Measurements from ENCODE around the gene SND1.
A peak's percentile ranks its signal among the peaks of the same experiment; 100 is the strongest.

The SND1 gene

GRCh38 chr7:127850195-127850594 lies 198.2 kb downstream of the SND1 start:
- Mint-ChIP-seq H3K36me3 (ENCODE audit: low read depth) (peaks cover 42% of the 10 kb centered on the region), H3K4me3 (no peak overlapping the region), H3K4me1 (ENCODE audit: low read depth) (peaks cover 34% of the 10 kb centered on the region), H3K9me3 (no peaks in the 10 kb centered on the region), H3K27me3 (ENCODE audit: low read depth) (no peaks in the 10 kb centered on the region), H3K27ac (no peak overlapping the region)
- DNase-seq (ENCODE audit: low spot score): peak; percentile 61

- DNase-seq (ENCODE audit: low spot score): no peak
- Mint-ChIP-seq H3K36me3 (ENCODE audit: low read depth) (peaks cover 37% of the 10 kb centered on the region), H3K4me3 (no peak overlapping the region), H3K27me3 (ENCODE audit: low read depth) (peaks cover 12% of the 10 kb centered on the region), H3K9me3 (no peaks in the 10 kb centered on the region), H3K4me1 (ENCODE audit: low read depth) (peaks cover 44% of the 10 kb centered on the region), H3K27ac (no peak overlapping the region)
Observed at GRCh38 chr7:127854383-127854782, 202.4 kb downstream of the SND1 start.

- Mint-ChIP-seq H3K27me3 (ENCODE audit: low read depth) (peaks cover 12% of the 10 kb centered on the region), H3K4me3 (no peak overlapping the region), H3K36me3 (ENCODE audit: low read depth) (peaks cover 26% of the 10 kb centered on the region), H3K4me1 (ENCODE audit: low read depth) (peaks cover 40% of the 10 kb centered on the region), H3K9me3 (no peaks in the 10 kb centered on the region), H3K27ac (no peak overlapping the region)
- no peak for DNase-seq (ENCODE audit: low spot score)
Observed at GRCh38 chr7:127857464-127857841, 205.5 kb downstream of the SND1 start.

GRCh38 chr7:127858091-127858914 lies 206.3 kb downstream of the SND1 start:
- H3K4me3 Mint-ChIP-seq: no peak overlapping the region
- peaks cover 12% of the 10 kb centered on the region for H3K27me3 Mint-ChIP-seq (ENCODE audit: low read depth)
- no peaks in the 10 kb centered on the region for H3K9me3 Mint-ChIP-seq
- peaks cover 25% of the 10 kb centered on the region for H3K36me3 Mint-ChIP-seq (ENCODE audit: low read depth)
- peaks cover 35% of the 10 kb centered on the region for H3K4me1 Mint-ChIP-seq (ENCODE audit: low read depth)
- no peak for DNase-seq (ENCODE audit: low spot score)
- no peak overlapping the region for H3K27ac Mint-ChIP-seq

GRCh38 chr7:127858915-127859189 lies 206.9 kb downstream of the SND1 start:
- Mint-ChIP-seq H3K36me3 (ENCODE audit: low read depth) (peaks cover 25% of the 10 kb centered on the region), H3K27ac (no peak overlapping the region), H3K27me3 (ENCODE audit: low read depth) (peaks cover 12% of the 10 kb centered on the region), H3K4me1 (ENCODE audit: low read depth) (peaks cover 34% of the 10 kb centered on the region), H3K9me3 (no peaks in the 10 kb centered on the region), H3K4me3 (no peak overlapping the region)
- DNase-seq (ENCODE audit: low spot score): no peak

- Mint-ChIP-seq H3K4me3 (no peak overlapping the region), H3K36me3 (ENCODE audit: low read depth) (peaks cover 25% of the 10 kb centered on the region), H3K27me3 (ENCODE audit: low read depth) (peaks cover 12% of the 10 kb centered on the region), H3K27ac (no peak overlapping the region), H3K4me1 (ENCODE audit: low read depth) (peaks cover 34% of the 10 kb centered on the region), H3K9me3 (no peaks in the 10 kb centered on the region)
- DNase-seq (ENCODE audit: low spot score): no peak
Observed at GRCh38 chr7:127859330-127859729, 207.3 kb downstream of the SND1 start.

GRCh38 chr7:127862525-127862924 lies 210.5 kb downstream of the SND1 start:
- H3K4me1 Mint-ChIP-seq (ENCODE audit: low read depth): peaks cover 44% of the 10 kb centered on the region
- no peaks in the 10 kb centered on the region for H3K27me3 Mint-ChIP-seq (ENCODE audit: low read depth)
- H3K9me3 Mint-ChIP-seq: no peaks in the 10 kb centered on the region
- DNase-seq (ENCODE audit: low spot score): no peak
- no peak overlapping the region for H3K27ac Mint-ChIP-seq
- no peak overlapping the region for H3K4me3 Mint-ChIP-seq
- H3K36me3 Mint-ChIP-seq (ENCODE audit: low read depth): peaks cover 29% of the 10 kb centered on the region

- Mint-ChIP-seq H3K27me3 (ENCODE audit: low read depth) (no peaks in the 10 kb centered on the region), H3K4me1 (ENCODE audit: low read depth) (peaks cover 44% of the 10 kb centered on the region), H3K36me3 (ENCODE audit: low read depth) (peaks cover 27% of the 10 kb centered on the region), H3K9me3 (no peaks in the 10 kb centered on the region), H3K27ac (no peak overlapping the region), H3K4me3 (no peak overlapping the region)
- DNase-seq (ENCODE audit: low spot score): no peak
Observed at GRCh38 chr7:127863082-127863481, 211.1 kb downstream of the SND1 start.

- Mint-ChIP-seq H3K4me1 (ENCODE audit: low read depth) (peaks cover 28% of the 10 kb centered on the region), H3K36me3 (ENCODE audit: low read depth) (peaks cover 27% of the 10 kb centered on the region), H3K27me3 (ENCODE audit: low read depth) (no peaks in the 10 kb centered on the region), H3K4me3 (no peak overlapping the region), H3K27ac (no peak overlapping the region), H3K9me3 (no peaks in the 10 kb centered on the region)
- no peak for DNase-seq (ENCODE audit: low spot score)
Observed at GRCh38 chr7:127865466-127865865, 213.5 kb downstream of the SND1 start.

- Mint-ChIP-seq H3K27ac (no peak overlapping the region), H3K4me1 (ENCODE audit: low read depth) (peaks cover 38% of the 10 kb centered on the region), H3K9me3 (no peaks in the 10 kb centered on the region), H3K27me3 (ENCODE audit: low read depth) (no peaks in the 10 kb centered on the region), H3K36me3 (ENCODE audit: low read depth) (peaks cover 20% of the 10 kb centered on the region), H3K4me3 (no peak overlapping the region)
- DNase-seq (ENCODE audit: low spot score): no peak
Observed at GRCh38 chr7:127870231-127870907, 218.4 kb downstream of the SND1 start.

- Mint-ChIP-seq H3K9me3 (no peaks in the 10 kb centered on the region), H3K36me3 (ENCODE audit: low read depth) (peaks cover 18% of the 10 kb centered on the region), H3K27ac (no peak overlapping the region), H3K27me3 (ENCODE audit: low read depth) (no peaks in the 10 kb centered on the region), H3K4me1 (ENCODE audit: low read depth) (peaks cover 33% of the 10 kb centered on the region), H3K4me3 (no peak overlapping the region)
- DNase-seq (ENCODE audit: low spot score): no peak
Observed at GRCh38 chr7:127871226-127871625, 219.2 kb downstream of the SND1 start.

- peaks cover 11% of the 10 kb centered on the region for H3K36me3 Mint-ChIP-seq (ENCODE audit: low read depth)
- no peak overlapping the region for H3K27ac Mint-ChIP-seq
- H3K4me3 Mint-ChIP-seq: no peak overlapping the region
- peaks cover 25% of the 10 kb centered on the region for H3K4me1 Mint-ChIP-seq (ENCODE audit: low read depth)
- DNase-seq (ENCODE audit: low spot score): no peak
- no peaks in the 10 kb centered on the region for H3K9me3 Mint-ChIP-seq
- no peaks in the 10 kb centered on the region for H3K27me3 Mint-ChIP-seq (ENCODE audit: low read depth)
Observed at GRCh38 chr7:127872122-127872521, 220.1 kb downstream of the SND1 start.

GRCh38 chr7:127873151-127873550 lies 221.2 kb downstream of the SND1 start:
- no peak for DNase-seq (ENCODE audit: low spot score)

GRCh38 chr7:127873715-127874636 lies 222.0 kb downstream of the SND1 start:
- Mint-ChIP-seq H3K4me3 (no peak overlapping the region), H3K27ac (no peak overlapping the region), H3K4me1 (ENCODE audit: low read depth) (peaks cover 18% of the 10 kb centered on the region), H3K36me3 (ENCODE audit: low read depth) (peaks cover 6% of the 10 kb centered on the region), H3K27me3 (ENCODE audit: low read depth) (no peaks in the 10 kb centered on the region), H3K9me3 (no peaks in the 10 kb centered on the region)
- peak; percentile 20 for DNase-seq (ENCODE audit: low spot score)

More at GRCh38 chr7:127873151-127873550, 221.2 kb downstream of the SND1 start:
- Mint-ChIP-seq H3K4me3 (no peak overlapping the region), H3K4me1 (ENCODE audit: low read depth) (peaks cover 21% of the 10 kb centered on the region), H3K27ac (no peak overlapping the region), H3K27me3 (ENCODE audit: low read depth) (no peaks in the 10 kb centered on the region), H3K36me3 (ENCODE audit: low read depth) (peaks cover 9% of the 10 kb centered on the region), H3K9me3 (no peaks in the 10 kb centered on the region)
